HG03135 (cell line): ENCODE data around the gene CRABP1.

Experiments used
- ATAC-seq: cut with Tn5 transposase; IDR thresholded peaks from one replicate; pipeline ENCODE4 v1.9.1; 2021; ENCODE audit warnings: mild to moderate bottlenecking, moderate library complexity; ENCODE audit not compliant: unreplicated experiment

Gene CRABP1

GRCh38 chr15:78397382-78397781, 57.2 kb downstream of the CRABP1 start:
- ATAC-seq = no peak
